Hippocampal formation (tissue), 2 donors: Measurements from ENCODE around the gene MCTP2.

ENCODE experiments used
- DNase-seq, 2 donors: peaks; one replicate each; lab custom pipeline; 2025; lab: John Stamatoyannopoulos, UW

The MCTP2 gene

DNA sequence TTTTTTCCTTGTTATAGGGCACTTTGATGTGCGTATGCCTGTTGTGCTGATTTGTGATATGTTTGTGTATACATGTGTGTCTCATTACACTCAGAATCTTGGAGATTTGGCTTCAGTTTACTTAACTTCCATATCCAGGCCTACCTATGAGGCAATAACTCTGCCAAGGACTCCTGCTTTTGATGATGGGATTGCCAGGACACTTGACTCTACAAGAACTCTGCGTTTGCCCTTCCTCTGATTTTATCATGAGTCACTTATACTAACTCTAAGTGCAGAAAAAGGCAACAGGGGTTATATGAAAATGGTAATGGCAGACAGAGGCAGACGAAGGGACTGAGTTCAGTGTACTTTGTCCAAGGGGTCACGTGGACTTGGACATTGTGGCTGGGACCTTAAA is 33.6 kb downstream of the MCTP2 start:
- DNase-seq: no peak

- no peak for DNase-seq
These were observed 34.6 kb downstream of the MCTP2 start for GRCh38 chr15:94265982-94266381.

GRCh38 chr15:94266789-94267188 is 35.4 kb downstream of the MCTP2 start:
- no peak for DNase-seq

DNA sequence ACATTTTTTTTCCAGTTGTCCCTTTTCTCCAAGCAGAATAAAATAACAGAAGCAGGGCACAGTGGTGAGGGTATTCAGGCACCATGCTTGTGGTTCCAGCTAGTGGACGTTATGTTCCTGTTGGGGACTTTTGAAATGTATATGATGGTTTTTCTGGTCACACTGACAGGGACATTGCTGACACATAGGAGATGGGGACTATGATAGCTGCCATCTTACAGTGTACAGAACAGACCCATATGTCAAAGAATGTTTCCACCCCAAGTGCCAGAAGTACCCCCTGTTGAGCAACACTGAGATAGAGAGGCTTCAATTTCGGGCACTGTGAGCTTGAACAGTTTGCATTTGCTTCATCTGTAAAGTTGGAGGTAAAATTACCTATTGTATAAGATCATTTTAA is 38.6 kb downstream of the MCTP2 start:
- no peak for DNase-seq

GRCh38 chr15:94270570-94270969 is 39.2 kb downstream of the MCTP2 start:
- DNase-seq: no peak

DNA sequence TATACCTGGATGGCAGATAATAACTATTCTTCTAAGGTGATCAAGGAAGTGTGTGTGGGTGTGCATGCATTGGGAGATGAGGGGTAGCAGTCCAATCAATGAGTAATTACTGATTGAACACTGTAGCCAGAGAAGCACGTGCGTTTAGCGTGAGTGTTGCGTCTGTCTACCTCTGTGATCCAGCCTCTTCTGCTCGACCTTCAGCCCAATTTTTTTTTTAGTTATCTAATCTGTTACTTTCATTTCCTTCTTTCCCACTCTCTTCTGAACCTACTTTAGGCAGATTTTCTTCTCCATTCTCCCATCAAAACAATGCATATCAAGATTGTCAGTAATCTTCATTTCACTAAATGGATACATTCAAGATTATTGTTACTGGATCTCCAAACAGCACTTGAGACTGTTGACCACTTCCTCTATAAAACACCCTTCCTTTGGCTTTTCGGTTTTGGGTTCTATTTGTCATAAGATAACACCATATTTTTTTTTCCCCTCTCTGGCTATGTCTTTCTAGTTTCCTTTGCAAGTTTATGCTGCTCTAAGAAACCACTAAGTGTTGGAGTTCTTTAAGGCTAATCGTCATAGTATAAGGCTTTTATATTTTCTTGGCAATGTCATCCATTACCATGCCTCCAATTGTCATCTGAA is 41.0 kb downstream of the MCTP2 start:
- no peak for DNase-seq

- no peak for DNase-seq
These were observed 42.5 kb downstream of the MCTP2 start for GRCh38 chr15:94273826-94274225.

- no peak for DNase-seq
These were observed 43.4 kb downstream of the MCTP2 start for GRCh38 chr15:94274745-94275144.

DNA sequence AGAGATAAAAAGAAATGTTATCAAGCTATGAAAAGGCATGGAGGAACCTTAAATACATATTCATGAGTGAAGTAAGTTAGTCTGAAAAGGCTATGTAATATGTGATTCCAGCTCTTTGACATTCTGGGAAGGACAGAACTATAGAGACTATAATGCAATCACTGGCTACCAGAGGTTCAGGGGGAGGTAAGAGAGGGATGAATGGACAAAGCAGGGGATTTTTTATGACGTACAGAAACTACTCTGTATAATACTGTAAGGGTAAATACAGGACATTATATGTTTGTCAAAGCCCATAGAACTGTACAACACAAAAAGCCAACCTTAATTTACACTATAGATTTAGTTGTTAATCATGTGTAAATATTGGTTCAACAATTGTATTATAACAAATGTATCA is 46.1 kb downstream of the MCTP2 start:
- no peak for DNase-seq

GRCh38 chr15:94279736-94280135 is 48.4 kb downstream of the MCTP2 start:
- no peak for DNase-seq

- DNase-seq: no peak
These were observed 48.9 kb downstream of the MCTP2 start for GRCh38 chr15:94280301-94280700.

DNA sequence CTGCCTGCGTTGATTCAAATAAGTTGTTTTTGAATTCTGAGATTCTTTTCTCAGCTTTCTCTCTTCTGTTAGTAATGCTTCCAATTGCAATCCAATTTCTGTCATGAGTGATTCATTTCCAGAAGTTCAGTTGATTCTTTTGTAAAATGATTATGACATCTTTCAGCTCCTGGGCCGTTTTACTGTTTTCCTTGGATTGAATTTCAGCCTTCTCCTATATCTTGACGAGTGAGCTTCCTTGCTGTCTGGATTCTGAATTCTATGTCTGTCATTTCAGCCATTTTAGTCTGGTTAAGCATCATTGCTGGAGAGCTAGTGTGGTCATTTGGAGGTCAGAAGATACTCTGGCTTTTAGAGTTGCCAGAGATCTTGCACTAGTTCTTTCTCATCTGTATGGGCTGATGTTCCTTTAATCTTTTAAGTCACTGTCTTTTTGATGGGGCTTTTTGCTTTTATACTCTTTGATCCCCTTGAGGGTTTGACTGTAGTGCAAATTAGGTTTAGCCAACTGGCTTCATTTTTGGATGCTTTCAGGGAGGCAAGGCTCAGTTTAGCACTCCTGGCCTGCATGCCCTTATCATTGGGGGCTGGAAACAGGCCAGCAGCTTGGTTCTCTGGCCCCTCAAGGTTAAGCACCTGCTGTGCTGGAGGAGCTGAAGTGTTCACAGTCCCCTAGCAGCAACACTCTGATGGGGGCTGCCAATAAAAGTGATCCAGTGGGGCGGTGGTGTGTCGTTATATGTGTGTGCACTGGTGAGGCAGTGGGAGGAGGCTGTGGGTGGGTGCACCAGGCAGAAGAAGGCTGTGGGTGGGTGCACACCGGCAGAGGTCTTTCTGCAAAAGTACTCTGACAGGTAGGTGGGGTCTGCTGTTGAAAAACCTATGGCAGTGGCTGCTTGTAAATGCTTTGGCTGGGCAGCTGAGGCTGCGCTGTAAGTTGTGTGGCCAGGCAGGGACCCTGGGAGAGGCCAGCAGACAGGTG is 51.2 kb downstream of the MCTP2 start:
- no peak for DNase-seq

DNA sequence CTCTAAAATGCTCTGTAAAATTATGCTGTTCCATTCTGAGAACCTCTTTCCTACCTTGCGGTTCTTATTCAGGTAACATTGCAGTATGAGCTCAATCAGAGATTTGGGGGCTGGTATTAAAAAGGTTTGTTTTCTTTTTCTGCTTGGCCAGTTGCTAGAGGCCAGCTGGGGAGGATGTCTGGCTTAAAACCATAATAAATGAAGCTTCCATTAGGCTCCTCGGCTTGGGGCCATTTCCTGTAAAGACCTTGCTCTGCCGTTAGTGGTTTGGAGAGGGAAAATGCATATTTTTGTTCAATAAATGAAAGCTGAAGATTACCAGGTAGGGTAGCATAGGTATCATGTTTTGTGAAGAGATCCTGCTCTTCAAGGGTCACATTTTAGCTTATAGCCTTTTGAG is 55.2 kb downstream of the MCTP2 start:
- no peak for DNase-seq

GRCh38 chr15:94287794-94288246 is 56.5 kb downstream of the MCTP2 start:
- DNase-seq: no peak

DNA sequence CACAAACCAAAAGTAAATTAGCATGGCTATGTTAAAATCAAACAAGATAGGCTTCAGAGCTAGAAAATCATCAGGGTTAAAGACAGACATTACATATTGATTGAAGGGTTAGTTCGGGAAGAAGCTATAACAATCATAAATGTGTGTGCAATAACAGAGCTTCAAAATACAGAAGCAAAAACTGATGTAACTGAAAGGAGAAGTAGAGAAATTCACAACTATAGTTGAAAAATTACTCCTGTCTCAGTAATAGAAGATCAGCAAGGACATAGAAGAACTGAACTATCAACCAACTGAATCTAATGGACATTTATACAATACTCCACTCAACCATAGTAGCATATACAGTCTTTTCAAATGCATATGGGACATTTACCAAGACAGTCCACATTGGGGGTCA is 59.4 kb downstream of the MCTP2 start:
- no peak for DNase-seq

- no peak for DNase-seq
These were observed 62.3 kb downstream of the MCTP2 start for GRCh38 chr15:94293411-94294402.

DNA sequence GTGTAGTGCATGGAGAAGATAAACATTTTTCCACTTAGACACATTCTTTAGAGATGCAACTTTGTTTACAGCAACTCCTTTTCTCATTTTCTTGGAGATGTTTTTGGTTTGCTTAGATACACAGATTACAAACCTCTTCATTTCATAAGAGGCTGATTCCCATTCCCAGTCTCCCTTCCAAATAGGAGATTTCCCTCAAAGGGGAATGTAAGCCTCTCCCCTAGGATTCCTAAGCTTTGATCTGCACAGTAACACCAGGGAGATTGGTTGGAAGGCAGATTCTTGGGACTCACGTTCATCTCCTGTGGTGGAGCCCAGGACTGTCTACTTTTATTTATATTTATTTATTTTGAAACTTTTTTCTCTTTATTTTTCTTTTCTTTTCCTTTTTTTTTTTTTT is 63.2 kb downstream of the MCTP2 start:
- DNase-seq: no peak

DNA sequence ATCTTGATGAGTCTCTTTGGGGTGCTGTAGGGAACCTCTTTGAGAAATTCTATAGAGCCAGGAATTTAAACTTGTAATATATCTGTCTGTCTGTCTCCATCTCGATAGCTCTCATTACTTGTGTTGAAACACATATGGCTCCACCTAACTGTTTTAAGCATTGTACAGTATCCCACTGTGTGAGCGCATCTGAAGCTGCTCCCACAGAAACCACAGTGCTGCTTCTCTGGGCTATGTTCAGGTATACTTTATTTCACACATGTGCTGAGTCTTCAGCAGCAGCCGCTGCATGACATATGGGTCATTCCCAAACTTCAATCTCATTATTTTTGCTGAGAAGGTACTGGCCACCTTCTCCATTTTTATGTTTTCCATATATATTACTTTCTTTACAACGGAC is 63.9 kb downstream of the MCTP2 start:
- DNase-seq: no peak

DNA sequence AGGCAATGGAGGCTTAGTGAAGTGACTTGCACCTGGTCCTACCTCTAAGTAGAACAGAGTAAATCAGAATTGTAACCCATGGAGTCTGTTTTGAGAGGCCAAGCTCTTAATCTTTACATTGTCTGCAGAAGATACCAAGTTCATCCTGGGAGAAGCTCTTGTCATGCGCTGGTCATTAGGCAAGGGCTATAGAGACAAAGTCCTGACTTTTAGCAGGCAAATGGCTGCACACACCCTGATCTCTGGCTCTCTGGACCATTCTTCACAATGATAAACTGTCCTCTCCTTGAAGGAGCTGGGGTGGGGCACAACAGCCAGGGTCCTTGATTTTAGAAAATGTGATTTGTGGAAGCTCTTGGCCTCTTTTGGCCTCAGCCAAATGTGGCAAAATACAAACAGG is 65.4 kb downstream of the MCTP2 start:
- no peak for DNase-seq

DNA sequence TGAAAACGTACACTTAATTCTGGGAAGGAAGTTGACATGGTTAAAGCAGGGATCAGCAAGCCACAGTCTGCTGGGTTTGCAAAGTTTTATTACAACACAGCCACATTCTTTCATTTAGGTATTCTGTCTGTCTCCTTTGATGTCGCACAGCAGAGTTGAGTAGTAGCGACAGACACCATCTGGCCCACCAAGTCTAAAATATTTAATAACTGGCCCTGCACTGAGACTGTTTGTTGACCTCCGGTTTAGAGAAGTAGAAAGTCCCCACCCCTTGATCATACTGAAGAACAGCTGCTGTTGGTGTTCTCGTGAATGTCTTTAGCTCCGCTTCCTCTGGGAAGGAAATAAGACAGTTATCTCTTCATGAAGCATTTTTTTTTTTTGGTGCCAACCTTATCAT is 66.2 kb downstream of the MCTP2 start:
- no peak for DNase-seq

DNA sequence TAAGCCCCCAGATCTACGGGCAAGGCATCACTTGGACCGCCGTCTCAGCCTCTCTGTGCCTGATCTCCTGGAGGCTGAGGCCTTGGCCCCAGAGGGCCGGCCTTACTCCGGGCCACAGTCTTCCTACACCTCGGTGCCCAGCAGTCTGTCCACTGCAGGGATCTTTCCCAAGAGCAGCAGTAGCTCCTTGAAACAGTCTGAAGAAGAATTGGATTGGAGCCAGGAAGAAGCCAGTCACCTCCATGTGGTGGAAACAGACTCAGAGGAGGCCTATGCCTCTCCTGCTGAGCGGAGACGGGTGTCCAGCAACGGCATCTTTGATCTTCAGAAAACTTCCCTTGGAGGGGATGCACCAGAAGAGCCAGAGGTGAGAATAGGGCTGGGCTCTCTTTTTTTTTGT is 67.0 kb downstream of the MCTP2 start:
- no peak for DNase-seq

- DNase-seq: no peak
These were observed 69.3 kb downstream of the MCTP2 start for GRCh38 chr15:94300612-94301011.
